Neural progenitor cell (in vitro differentiated cells): ENCODE measurements around the gene BCKDHB.

Experiments used
- CTCF ChIP-seq: fragments of 200-600 bp; sonication (generic); IDR thresholded peaks from 2 replicates; pipeline ENCODE4 v1.5.1; 2017; ENCODE audit warnings: antibody characterized with exemption, mild to moderate bottlenecking
- EZH2 ChIP-seq: fragments of 200-600 bp; sonication (generic); IDR thresholded peaks from 2 replicates; pipeline ENCODE4 v1.6.1; 2017; ENCODE audit warnings: antibody characterized with exemption, mild to moderate bottlenecking, moderate library complexity
- EZH2phosphoT487 ChIP-seq: fragments of 200-600 bp; sonication (generic); IDR thresholded peaks from 2 replicates; pipeline ENCODE4 v1.6.1; 2017; ENCODE audit warnings: antibody characterized with exemption

GRCh38 chr6:80226699-80227098 lies 120.2 kb downstream of the BCKDHB start:
- TF ChIP-seq CTCF (no peak), EZH2 (no peak), EZH2phosphoT487 (no peak)
